EH (cell line): ENCODE results near the gene KIZ.
A peak's percentile ranks its signal among the peaks of the same experiment; 100 is the strongest.

ENCODE experiments used
- DNase-seq: peaks from one replicate; pipeline ENCODE4 v3.0.0-alpha.2; 2015; ENCODE audit warnings: low read depth

Gene KIZ

DNA sequence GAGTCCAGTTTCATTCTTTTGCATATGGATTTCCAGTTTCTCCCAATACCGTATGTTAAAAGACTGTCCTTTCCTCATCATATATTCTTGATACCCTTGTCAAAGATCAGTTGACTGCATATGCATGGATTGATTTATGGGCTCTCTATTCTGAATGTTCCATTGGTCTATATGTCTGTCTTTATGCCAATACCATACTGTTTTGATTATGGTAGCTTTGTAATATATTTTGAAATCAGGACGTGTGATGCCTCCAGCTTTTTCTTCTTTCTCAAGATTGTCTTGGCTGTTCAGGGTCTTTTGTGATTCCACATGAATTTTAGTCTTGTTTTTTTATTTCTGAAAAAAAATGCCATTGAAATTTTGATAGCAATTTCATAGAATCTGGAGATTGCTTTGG, 51.9 kb downstream of the KIZ start:
- no peak for DNase-seq

DNA sequence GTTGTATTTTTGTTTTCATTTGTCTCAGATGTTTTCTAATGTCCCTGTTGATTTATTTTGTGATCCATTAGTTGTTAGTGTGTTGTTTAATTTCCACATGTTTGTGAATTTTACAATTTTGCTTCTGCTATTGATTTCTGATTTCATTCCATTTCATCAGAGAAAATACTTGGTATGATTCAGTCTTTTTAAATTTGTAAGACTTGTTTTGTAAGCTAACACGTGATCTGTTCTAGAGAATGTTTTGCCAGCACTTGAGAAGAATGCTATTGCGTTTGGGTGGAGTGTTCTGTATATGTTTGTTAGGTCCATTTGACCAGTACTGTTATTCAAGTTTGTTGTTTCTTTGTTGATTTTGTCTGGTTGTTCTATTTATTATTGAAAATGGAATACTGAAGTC, 53.9 kb downstream of the KIZ start:
- peak; percentile 54 for DNase-seq

- DNase-seq, result no peak
Observed at GRCh38 chr20:21180248-21180647, 54.4 kb downstream of the KIZ start.

GRCh38 chr20:21181028-21181427, 55.1 kb downstream of the KIZ start:
- DNase-seq, result no peak

GRCh38 chr20:21182832-21183563, 57.1 kb downstream of the KIZ start:
- DNase-seq, result peak; percentile 98

- DNase-seq, result peak; percentile 69
Observed at GRCh38 chr20:21183722-21184121, 57.8 kb downstream of the KIZ start.

GRCh38 chr20:21184819-21185218, 58.9 kb downstream of the KIZ start:
- DNase-seq, result peak; percentile 44

- no peak for DNase-seq
Observed at GRCh38 chr20:21185849-21186248, 60.0 kb downstream of the KIZ start.

DNA sequence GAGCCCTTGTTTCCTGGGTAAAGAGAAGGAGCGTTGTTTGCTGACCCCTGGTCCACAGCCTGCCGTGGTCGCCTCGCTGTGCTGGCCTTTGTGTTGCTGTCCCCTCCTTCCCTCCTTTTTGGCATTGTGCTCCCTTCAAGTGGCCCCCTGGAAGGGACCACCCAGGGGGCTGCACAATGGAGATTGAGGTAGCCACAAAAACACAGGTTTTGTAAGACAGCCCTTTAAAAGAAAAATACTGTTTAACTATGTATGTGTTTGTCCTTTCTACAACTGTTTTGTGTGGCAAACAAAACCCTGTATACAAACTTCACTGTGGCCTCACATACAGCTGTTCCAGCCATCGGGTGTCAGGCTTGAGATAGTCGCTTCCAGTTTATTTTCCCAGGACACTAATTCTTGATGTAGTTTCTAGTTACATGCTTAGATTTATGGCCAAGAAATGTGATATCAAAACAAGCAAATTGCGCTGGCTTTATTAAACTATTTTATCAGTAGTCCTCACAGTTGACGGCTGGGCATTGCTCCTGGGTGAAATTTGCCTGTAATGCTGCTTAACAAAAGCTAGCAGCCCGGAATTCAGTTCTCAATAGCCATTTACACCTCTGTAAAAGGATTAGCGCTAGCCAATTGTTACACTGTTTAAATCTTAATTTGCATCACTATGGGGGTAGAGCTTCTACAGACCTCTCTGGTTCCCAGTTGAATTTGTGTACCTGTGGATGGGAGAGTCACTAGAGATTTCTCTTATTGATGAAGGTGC, 64.1 kb downstream of the KIZ start:
- DNase-seq, result no peak

- DNase-seq, result no peak
Observed at GRCh38 chr20:21190869-21191268, 65.0 kb downstream of the KIZ start.

GRCh38 chr20:21191839-21192238, 66.0 kb downstream of the KIZ start:
- DNase-seq, result no peak

GRCh38 chr20:21202259-21202658, 76.4 kb downstream of the KIZ start:
- peak; percentile 30 for DNase-seq

- DNase-seq, result no peak
Observed at GRCh38 chr20:21203088-21203656, 77.3 kb downstream of the KIZ start.

GRCh38 chr20:21206584-21206983, 80.7 kb downstream of the KIZ start:
- no peak for DNase-seq

DNA sequence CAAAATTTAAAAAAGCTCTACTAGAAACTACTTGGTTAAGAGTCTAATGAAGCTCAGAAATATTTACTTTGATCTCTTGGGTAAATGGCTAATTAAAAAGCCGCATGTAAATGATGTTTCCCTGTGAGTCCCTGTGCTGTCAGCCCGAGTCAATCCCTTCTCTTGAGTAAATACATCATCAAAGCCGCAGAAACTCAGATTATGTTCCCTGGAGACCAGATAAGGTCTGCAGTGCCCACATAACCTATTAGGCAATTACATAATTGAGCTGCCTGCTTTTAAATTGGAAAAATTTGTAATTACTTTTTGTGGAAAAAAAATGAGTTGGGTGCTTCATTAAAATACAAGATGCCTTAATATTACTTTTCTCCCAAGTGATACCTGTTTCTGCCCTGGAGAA, 83.1 kb downstream of the KIZ start:
- no peak for DNase-seq

DNA sequence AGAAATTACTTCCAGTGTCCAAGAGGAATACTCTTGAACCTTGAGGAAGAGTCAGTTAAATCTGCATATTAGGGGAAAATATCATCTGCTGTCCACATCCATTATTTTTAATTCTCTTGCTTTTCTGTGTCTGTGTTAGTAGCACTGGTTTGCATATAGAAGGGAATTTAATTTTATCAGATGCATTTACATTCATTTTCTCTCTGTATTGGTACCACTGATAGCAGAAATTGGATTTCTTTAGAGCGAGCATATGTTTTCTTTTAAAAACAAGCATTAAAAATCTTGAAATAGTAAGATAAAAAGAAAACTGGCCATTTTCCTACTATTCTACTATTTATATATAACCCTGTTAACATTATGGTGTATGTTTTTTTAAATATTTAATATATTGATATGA, 83.8 kb downstream of the KIZ start:
- no peak for DNase-seq

DNA sequence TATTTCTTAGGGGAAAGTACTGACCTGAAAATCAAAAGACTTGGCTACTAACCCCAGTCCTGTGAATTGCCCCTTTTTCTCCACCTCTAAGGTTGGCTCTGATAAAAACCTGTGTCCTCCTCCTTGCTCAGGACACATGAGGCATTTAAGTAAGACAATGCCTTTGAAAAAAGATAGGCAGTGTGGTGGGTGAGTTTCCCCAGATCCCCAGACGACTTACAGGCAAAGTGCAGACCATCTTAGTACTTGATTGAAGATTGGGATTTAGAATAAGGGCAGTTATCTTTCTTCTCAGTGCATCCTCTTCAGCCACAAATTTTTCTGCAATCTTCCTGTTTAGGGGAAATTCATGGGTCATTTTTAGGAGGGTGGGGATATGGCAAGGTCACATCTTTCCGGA, 87.8 kb downstream of the KIZ start:
- no peak for DNase-seq

DNA sequence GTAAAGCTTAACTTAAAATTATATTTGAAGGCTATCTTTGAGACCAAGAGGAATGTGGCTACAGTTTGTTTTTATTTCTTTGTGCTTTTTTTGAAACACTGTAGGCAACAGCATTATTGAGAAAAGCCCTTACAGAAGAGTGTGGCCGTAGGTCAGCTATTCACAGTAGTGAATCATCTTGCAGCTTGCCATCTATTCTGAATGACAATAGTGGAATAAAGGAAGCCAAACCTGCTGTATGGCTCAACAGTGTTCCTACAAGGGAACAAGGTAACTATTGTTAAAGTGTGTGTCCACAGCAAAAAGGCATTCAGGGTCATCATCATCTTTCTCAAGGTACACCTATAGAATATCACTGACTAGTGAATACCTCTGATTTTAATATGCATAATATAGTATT, 88.5 kb downstream of the KIZ start:
- no peak for DNase-seq

DNA sequence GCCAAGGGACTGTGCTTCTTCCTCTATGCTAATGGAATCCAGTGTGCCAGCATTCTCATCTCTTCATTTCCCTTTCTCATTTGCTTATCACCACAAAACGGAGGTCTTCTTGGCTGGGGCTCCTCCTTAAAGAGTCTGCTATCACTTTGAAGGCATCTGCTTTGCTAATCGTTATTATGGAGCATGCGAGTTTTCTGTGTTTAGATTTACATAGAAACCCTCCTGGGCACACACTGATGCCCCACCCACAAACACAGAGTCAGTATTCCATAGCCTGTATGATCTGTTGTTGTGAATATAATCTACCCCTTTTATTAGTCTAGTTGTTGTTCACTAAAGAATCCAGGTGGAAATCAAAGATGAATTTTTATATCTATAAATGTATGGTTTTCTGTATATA, 93.8 kb downstream of the KIZ start:
- no peak for DNase-seq

- no peak for DNase-seq
Observed at GRCh38 chr20:21224217-21224616, 98.3 kb downstream of the KIZ start.

DNA sequence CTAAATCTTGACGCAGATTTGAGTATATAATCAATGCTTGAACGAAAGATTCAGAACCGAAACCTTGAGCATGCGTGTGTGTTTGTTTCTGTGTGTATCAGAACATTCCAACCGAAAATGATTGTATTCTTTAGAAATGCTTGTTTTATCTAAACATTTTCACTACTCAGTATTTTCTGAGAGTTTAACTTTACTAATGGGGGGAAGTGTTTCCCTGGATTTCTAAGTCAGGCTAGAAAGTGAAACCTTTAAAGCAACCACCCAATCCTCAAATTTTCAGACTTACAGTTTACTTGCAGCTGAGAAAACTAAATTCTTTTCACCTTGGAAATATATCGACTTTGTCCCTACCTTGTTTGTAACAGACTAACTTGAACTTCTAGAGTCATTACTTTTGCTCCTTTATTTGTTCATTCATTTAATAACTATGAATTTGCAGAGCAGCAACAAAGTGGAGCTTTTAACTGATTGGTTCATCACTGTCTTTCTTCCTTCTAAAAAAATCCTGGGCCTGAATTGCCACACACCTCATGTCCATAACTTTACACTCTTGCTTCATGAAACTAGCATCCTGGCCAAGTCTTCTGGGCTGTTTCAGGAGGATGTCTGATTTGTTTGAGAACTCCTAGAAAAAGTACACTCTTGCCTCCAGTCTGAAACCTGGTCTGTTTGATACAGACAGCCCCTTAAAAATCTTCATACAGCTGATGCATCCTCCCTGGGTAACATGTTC, 99.5 kb downstream of the KIZ start:
- no peak for DNase-seq

DNA sequence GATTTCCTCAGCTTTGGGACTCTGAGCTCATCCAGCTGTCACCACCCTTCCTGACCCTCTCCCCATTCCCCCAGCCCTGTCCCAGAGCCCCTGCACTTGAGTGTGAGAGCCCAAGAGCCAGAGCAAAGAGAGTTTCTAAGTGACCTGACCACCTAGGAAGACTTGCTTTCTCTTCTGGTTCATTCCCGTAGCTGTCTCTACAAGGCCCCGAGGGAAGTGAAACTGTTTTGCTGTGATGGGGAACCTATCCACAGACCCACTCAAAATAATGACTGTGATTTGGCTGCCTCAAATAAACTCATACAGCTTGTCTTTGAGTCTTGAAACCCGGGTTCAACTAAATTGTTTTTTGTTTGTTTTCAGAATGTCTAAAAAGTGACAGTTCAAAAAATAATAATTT, 102.6 kb downstream of the KIZ start:
- DNase-seq, result no peak

DNA sequence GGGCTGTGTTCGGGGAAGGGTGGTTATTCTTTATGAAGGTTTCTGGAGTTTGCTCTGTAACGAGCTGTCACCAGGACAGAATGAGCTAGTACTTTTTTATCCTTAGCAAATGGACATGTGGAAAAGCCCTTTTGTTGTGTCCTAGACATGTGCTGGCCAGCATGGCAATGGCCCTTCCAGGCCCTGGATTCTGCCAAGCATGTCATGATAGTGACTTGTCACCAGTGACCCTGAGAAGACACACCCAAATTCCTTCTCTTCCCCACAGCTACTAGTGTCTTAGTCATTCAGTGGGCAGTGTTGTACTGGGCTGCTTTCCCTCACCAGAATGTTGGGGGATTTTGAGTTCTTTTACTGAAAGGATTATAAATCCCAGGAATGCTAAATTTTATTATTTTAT, 103.3 kb downstream of the KIZ start:
- peak; percentile 55 for DNase-seq
